NCI-H1436 treated with DMSO at 0.1 percent for 48 hours (cell line): ENCODE data around the gene GOLM1.

ENCODE experiments used
- DNase-seq: peaks from one replicate; lab custom pipeline; 2025; lab: John Stamatoyannopoulos, UW

Gene GOLM1

GRCh38 chr9:85978496-85978895, 120.9 kb downstream of the GOLM1 start:
- DNase-seq = no peak
